C4-2B (cell line): ENCODE data around the gene GFRA1.

Experiments used
- CTCF ChIP-seq: fragments of 450-650 bp; conservative IDR thresholded peaks from 2 replicates; pipeline ENCODE4 v1.5.1; 2017; ENCODE audit warnings: mild to moderate bottlenecking
- ZFX ChIP-seq: fragments of 450-650 bp; IDR thresholded peaks from 2 replicates; pipeline ENCODE4 v1.6.1; 2017

GRCh38 chr10:116110736-116111135 is 162.3 kb downstream of the GFRA1 start:
- TF ChIP-seq CTCF (no peak), ZFX (no peak)
